OCI-LY7 (cell line): ENCODE data around the gene DIP2C.

Source experiments
- CTCF ChIP-seq: fragments of 200-600 bp; sonication (generic); conservative IDR thresholded peaks from 2 replicates; pipeline ENCODE4 v1.5.1; 2014; ENCODE audit warnings: mild to moderate bottlenecking, antibody characterized with exemption, low read length, moderate library complexity, mixed read lengths
- EZH2phosphoT487 ChIP-seq: fragments of 200-600 bp; sonication (generic); IDR thresholded peaks from 2 replicates; pipeline ENCODE4 v1.6.1; 2018; ENCODE audit warnings: low read depth, borderline replicate concordance, mild to moderate bottlenecking, mixed run types, antibody characterized with exemption, low read length, moderate library complexity, mixed read lengths

- TF ChIP-seq CTCF (no peak), EZH2phosphoT487 (no peak)
Measured at GRCh38 chr10:567869-568268, 121.6 kb downstream of the DIP2C start.
